Measurements from ENCODE around the gene PAFAH2. TPM values are rescaled to one million over a fixed set of nuclear protein-coding genes. Genes with fewer than 3 reads are reported as not detected.

Gene PAFAH2
- total and polyA plus RNA-seq, 12 donors: 6.6 to 32.8 (median 13.6) TPM

DNA sequence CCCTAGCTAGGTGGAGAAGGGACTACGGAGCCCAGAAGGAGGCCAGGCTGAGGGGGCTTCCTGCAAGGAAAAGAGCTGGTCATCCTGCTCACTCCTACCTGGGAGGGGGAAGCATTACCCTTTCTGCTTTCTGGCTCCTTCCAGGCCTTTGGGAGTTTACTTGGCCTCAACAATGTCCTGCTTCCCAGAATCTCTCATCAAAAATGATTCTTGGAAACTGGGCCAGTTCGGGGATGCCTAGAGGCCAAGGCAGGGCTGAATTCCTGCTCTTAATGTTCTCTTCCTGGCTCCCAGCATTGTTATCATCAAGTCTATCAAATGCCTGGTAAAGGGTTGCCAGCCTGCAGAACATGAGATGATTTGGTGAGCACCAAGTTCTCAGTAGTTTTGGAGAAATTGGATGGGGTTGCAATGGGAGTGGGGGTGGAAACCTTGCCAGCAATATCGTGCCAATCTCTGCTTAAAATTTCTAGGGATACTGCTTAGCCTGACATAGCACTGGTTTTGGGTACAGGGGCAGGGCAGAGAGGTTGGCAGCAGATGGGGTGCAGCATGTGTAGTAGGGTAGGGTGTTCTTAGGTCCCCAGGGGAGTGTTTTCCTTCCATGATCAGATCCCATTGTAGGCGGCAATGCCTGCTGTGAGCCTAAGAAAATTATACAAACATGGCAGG is 7.7 kb upstream of the PAFAH2 start:
- intact Hi-C loops (cut with DNase I): no loop called here
- Histone ChIP-seq H3K4me3 (no peak overlapping the region), H3K36me3 (replicated peaks in 1 of 2) (no peaks in the 10 kb centered on the region), H3K27ac (peak overlapping the region in 1 of 5 donors; percentile 57), H3K9me3 (replicated peaks in 1 of 3) (no peaks in the 10 kb centered on the region), H3K4me1 (replicated peaks in 1 of 2) (no peaks in the 10 kb centered on the region), H3K27me3 (no peaks in the 10 kb centered on the region)
- TF ChIP-seq CTCF (IDR thresholded peaks at IDR 0.05) (no peak), POLR2A (IDR thresholded peaks at IDR 0.05) (no peak)
- no peak for DNase-seq
- WGBS, 4 donors: 63 to 72% (median 72%) methylated on average over 3 to 4 of the region's 4 CpGs

DNA sequence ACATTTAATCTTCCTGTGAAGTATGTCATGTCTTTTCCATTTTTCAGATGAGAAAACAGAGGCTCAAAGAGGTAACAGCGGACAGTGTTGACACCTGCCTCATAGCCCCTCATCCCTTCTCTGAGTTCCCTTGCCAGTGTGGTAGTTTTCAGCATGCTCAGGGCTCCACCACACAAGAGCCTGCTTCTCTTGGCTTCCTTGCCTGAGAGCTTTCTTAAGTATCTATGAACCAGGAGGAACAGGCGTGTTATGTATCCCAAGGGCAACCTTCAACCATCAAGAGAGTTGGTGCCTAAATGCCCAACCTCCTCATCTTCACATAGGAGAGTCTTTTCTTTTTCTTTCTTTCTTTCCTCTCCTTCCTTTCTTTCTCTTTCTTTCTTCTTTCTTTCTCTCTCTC is 5.9 kb upstream of the PAFAH2 start:
- intact Hi-C loops (cut with DNase I): no loop called here
- Histone ChIP-seq H3K36me3 (replicated peaks in 1 of 2) (no peaks in the 10 kb centered on the region), H3K9me3 (replicated peaks in 1 of 3) (no peaks in the 10 kb centered on the region), H3K4me3 (no peak overlapping the region), H3K27ac (no peak overlapping the region), H3K4me1 (replicated peaks in 1 of 2) (peaks cover 0 to under 1% of the 10 kb centered on the region in 2 donors), H3K27me3 (no peaks in the 10 kb centered on the region)
- no peak for DNase-seq
- 73 to 86% (median 79%) methylated on average over 2 of the region's 2 CpGs for WGBS, 4 donors
- TF ChIP-seq POLR2A (IDR thresholded peaks at IDR 0.05): no peak
- TF ChIP-seq CTCF (IDR thresholded peaks at IDR 0.05): no peak

DNA sequence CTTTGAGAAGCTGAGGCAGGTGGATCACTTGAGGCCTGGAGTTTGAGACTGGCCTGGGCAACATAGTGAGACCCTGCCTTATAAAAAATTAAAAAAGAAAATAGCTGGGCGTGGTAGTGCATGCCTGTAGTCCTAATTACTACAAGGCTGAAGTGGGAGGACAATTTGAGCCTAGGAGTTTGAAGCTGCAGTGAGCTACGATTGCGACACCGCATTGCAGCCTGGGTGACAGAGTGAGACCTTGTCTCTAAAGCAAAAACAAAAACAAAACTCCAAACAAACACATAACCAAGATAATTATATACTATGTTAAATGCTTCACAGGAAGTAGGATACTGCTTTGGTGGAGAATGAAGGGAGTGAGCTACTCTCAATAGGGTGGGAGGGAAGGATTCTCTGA is 5.4 kb upstream of the PAFAH2 start:
- no peak overlapping the region for H3K27ac ChIP-seq
- H3K27me3 ChIP-seq: no peaks in the 10 kb centered on the region
- intact Hi-C loops (cut with DNase I): no loop called here
- H3K36me3 ChIP-seq (replicated peaks in 1 of 2): no peaks in the 10 kb centered on the region
- H3K4me3 ChIP-seq: no peak overlapping the region
- peaks cover 0 to 6% of the 10 kb centered on the region in 2 donors for H3K4me1 ChIP-seq (replicated peaks in 1 of 2)
- TF ChIP-seq CTCF (IDR thresholded peaks at IDR 0.05) (no peak), POLR2A (IDR thresholded peaks at IDR 0.05) (no peak)
- 81 to 90% (median 85%) methylated on average over 4 of the region's 4 CpGs for WGBS, 4 donors
- no peak for DNase-seq
- H3K9me3 ChIP-seq (replicated peaks in 1 of 3): no peaks in the 10 kb centered on the region

GRCh38 chr1:25999041-25999800 is 1.4 kb upstream of the PAFAH2 start:
- Histone ChIP-seq H3K4me1 (replicated peaks in 1 of 2) (peaks cover 11 to 19% of the 10 kb centered on the region in 2 donors), H3K27ac (peak overlapping the region in 1 of 5 donors; percentile 69), H3K36me3 (replicated peaks in 1 of 2) (no peaks in the 10 kb centered on the region), H3K27me3 (no peaks in the 10 kb centered on the region), H3K9me3 (replicated peaks in 1 of 3) (no peaks in the 10 kb centered on the region), H3K4me3 (no peak overlapping the region)
- whole genome bisulfite sequencing, 4 donors: 75 to 81% (median 79%) methylated on average over 15 to 18 of the region's 18 CpGs
- TF ChIP-seq POLR2A (IDR thresholded peaks at IDR 0.05) (no peak), CTCF (IDR thresholded peaks at IDR 0.05) (no peak)
- DNase-seq: peak in 1 of 7 donors; percentile 17
- intact Hi-C loops (cut with DNase I): loop anchor here (2.0 to 10.0 kb wide), 3 partner anchors 102 to 174 kb away; no protein-coding TSS in a partner anchor

Measured in adrenal gland (tissue), 12 donors.